Liver (tissue), 3 donors: ENCODE data around the gene GAGE10.
"Not testable (repeated sequence)": the region's sequence is repeated elsewhere in the genome, so short reads cannot be mapped to it uniquely, and the experiment has no call there.

Experiments used
- EGR1 ChIP-seq, 2 donors: IDR thresholded peaks; 2 replicates each; pipeline ENCODE4 v1.6.1; 2016 to 2018; ENCODE audit warnings: antibody characterized with exemption in 2 of 2, low read depth in 2 of 2
- FOXA1 ChIP-seq: IDR thresholded peaks from 2 replicates; pipeline ENCODE4 v1.6.1; 2016; ENCODE audit warnings: antibody characterized with exemption
- GABPA ChIP-seq, 2 donors: IDR thresholded peaks in 1 of 2; conservative IDR thresholded peaks in 1 of 2; 2 replicates each; pipeline ENCODE4 v1.6.1; 2016; ENCODE audit warnings: antibody characterized with exemption in 2 of 2, mild to moderate bottlenecking in 1 of 2, moderate library complexity in 1 of 2
- NR2F2 ChIP-seq: IDR thresholded peaks from 2 replicates; pipeline ENCODE4 v1.6.1; 2016; ENCODE audit warnings: antibody characterized with exemption
- RAD21 ChIP-seq, 2 donors: IDR thresholded peaks; 2 replicates each; pipeline ENCODE4 v1.6.1; 2016; ENCODE audit warnings: antibody characterized with exemption in 2 of 2, mild to moderate bottlenecking in 2 of 2
- SP1 ChIP-seq: IDR thresholded peaks from 2 replicates; pipeline ENCODE4 v1.6.1; 2018; ENCODE audit warnings: antibody characterized with exemption, mild to moderate bottlenecking
- TAF1 ChIP-seq: conservative IDR thresholded peaks from 2 replicates; pipeline ENCODE4 v1.6.1; 2016; ENCODE audit warnings: antibody characterized with exemption, mild to moderate bottlenecking
- YY1 ChIP-seq: IDR thresholded peaks from 2 replicates; pipeline ENCODE4 v1.6.1; 2016; ENCODE audit warnings: antibody characterized with exemption, mild to moderate bottlenecking
- TF ChIP-seq, protein P1 (sequence below): fragments of 150-350 bp; IDR thresholded peaks from 2 replicates; pipeline ENCODE4 v1.5.1; 2017; ENCODE audit warnings: improper control_type of control experiment, low read depth, low read length; ENCODE audit not compliant: missing input control
- TF ChIP-seq, protein P2 (sequence below): IDR thresholded peaks from 2 replicates; pipeline ENCODE4 v1.6.1; 2016; ENCODE audit warnings: antibody characterized with exemption
- TF ChIP-seq, protein P3 (sequence below): IDR thresholded peaks from 2 replicates; pipeline ENCODE4 v1.6.1; 2016; ENCODE audit warnings: antibody characterized with exemption, mild to moderate bottlenecking
- TF ChIP-seq, protein P4 (sequence below): IDR thresholded peaks from 2 replicates; pipeline ENCODE4 v1.6.1; 2016; ENCODE audit warnings: antibody characterized with exemption
- donor health status: healthy.
- donor health status: healthy.

DNA sequence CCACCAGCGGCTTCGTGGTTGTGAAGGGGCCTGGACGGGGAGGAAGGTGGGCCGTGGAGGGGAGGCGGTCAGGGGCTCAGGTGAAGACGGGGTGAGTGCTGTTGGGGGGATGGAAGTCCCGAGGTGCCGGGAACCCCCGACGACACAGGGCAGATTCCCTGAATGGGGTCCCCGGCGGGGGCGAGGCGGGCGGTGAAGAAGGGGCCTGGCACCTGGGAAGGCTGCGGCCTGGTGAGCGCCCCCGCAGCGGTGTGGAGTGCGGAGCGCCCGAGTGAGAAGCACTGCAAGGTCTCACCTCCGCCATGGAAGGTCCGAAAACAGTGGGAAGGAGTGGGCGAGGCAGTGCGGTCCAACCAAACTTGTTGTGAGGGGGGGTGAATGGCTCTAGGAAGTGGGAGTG lies 28.4 kb downstream of the GAGE10 start:
- TF ChIP-seq RAD21 (IDR thresholded peaks at IDR 0.05); FOXA1; TAF1; SP1; EGR1 (IDR thresholded peaks at IDR 0.05; ENCODE audit: low read depth in 2 of 2); GABPA (IDR thresholded peaks at IDR 0.05 in 1 of 2, conservative IDR thresholded peaks at IDR 0.05 in 1 of 2); NR2F2; YY1: not testable (repeated sequence)
- TF ChIP-seq, protein P1, sequence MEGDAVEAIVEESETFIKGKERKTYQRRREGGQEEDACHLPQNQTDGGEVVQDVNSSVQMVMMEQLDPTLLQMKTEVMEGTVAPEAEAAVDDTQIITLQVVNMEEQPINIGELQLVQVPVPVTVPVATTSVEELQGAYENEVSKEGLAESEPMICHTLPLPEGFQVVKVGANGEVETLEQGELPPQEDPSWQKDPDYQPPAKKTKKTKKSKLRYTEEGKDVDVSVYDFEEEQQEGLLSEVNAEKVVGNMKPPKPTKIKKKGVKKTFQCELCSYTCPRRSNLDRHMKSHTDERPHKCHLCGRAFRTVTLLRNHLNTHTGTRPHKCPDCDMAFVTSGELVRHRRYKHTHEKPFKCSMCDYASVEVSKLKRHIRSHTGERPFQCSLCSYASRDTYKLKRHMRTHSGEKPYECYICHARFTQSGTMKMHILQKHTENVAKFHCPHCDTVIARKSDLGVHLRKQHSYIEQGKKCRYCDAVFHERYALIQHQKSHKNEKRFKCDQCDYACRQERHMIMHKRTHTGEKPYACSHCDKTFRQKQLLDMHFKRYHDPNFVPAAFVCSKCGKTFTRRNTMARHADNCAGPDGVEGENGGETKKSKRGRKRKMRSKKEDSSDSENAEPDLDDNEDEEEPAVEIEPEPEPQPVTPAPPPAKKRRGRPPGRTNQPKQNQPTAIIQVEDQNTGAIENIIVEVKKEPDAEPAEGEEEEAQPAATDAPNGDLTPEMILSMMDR: not testable (repeated sequence)
- TF ChIP-seq, protein P2, sequence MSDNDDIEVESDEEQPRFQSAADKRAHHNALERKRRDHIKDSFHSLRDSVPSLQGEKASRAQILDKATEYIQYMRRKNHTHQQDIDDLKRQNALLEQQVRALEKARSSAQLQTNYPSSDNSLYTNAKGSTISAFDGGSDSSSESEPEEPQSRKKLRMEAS: not testable (repeated sequence)
- TF ChIP-seq, protein P3, sequence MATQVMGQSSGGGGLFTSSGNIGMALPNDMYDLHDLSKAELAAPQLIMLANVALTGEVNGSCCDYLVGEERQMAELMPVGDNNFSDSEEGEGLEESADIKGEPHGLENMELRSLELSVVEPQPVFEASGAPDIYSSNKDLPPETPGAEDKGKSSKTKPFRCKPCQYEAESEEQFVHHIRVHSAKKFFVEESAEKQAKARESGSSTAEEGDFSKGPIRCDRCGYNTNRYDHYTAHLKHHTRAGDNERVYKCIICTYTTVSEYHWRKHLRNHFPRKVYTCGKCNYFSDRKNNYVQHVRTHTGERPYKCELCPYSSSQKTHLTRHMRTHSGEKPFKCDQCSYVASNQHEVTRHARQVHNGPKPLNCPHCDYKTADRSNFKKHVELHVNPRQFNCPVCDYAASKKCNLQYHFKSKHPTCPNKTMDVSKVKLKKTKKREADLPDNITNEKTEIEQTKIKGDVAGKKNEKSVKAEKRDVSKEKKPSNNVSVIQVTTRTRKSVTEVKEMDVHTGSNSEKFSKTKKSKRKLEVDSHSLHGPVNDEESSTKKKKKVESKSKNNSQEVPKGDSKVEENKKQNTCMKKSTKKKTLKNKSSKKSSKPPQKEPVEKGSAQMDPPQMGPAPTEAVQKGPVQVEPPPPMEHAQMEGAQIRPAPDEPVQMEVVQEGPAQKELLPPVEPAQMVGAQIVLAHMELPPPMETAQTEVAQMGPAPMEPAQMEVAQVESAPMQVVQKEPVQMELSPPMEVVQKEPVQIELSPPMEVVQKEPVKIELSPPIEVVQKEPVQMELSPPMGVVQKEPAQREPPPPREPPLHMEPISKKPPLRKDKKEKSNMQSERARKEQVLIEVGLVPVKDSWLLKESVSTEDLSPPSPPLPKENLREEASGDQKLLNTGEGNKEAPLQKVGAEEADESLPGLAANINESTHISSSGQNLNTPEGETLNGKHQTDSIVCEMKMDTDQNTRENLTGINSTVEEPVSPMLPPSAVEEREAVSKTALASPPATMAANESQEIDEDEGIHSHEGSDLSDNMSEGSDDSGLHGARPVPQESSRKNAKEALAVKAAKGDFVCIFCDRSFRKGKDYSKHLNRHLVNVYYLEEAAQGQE: not testable (repeated sequence)
- TF ChIP-seq, protein P4, sequence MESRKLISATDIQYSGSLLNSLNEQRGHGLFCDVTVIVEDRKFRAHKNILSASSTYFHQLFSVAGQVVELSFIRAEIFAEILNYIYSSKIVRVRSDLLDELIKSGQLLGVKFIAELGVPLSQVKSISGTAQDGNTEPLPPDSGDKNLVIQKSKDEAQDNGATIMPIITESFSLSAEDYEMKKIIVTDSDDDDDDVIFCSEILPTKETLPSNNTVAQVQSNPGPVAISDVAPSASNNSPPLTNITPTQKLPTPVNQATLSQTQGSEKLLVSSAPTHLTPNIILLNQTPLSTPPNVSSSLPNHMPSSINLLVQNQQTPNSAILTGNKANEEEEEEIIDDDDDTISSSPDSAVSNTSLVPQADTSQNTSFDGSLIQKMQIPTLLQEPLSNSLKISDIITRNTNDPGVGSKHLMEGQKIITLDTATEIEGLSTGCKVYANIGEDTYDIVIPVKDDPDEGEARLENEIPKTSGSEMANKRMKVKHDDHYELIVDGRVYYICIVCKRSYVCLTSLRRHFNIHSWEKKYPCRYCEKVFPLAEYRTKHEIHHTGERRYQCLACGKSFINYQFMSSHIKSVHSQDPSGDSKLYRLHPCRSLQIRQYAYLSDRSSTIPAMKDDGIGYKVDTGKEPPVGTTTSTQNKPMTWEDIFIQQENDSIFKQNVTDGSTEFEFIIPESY: not testable (repeated sequence)
